ENCODE measurements around the gene PAX9. TPM values are rescaled to one million over a fixed set of nuclear protein-coding genes. Genes with fewer than 3 reads are reported as not detected.

The PAX9 gene
- total and polyA plus RNA-seq, 2 of the 13 experiments (the other 11 are each of a cell fraction or from before 2014, with no cell fraction given) = 0.03 TPM; not detected in 1

DNA sequence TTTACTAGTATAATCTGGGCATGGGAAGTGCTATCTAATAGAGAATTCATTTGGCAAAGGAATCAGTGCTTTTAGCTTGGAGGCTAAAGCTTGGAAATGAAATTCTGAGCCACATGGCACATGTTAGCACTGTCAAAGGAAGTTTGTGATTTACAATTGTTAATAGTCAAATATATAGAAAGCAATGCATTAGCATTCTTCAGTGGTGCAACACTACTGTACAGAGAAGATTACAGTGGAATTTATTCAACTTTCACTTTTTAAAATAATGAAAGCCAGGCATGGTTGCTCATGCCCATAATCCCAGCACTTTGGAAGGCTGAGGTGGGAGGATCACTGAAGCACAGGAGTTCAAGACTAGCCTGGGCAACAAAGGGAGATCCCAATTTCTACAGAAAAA, 45.9 kb downstream of the PAX9 start (continued):
- TF ChIP-seq, protein P1, sequence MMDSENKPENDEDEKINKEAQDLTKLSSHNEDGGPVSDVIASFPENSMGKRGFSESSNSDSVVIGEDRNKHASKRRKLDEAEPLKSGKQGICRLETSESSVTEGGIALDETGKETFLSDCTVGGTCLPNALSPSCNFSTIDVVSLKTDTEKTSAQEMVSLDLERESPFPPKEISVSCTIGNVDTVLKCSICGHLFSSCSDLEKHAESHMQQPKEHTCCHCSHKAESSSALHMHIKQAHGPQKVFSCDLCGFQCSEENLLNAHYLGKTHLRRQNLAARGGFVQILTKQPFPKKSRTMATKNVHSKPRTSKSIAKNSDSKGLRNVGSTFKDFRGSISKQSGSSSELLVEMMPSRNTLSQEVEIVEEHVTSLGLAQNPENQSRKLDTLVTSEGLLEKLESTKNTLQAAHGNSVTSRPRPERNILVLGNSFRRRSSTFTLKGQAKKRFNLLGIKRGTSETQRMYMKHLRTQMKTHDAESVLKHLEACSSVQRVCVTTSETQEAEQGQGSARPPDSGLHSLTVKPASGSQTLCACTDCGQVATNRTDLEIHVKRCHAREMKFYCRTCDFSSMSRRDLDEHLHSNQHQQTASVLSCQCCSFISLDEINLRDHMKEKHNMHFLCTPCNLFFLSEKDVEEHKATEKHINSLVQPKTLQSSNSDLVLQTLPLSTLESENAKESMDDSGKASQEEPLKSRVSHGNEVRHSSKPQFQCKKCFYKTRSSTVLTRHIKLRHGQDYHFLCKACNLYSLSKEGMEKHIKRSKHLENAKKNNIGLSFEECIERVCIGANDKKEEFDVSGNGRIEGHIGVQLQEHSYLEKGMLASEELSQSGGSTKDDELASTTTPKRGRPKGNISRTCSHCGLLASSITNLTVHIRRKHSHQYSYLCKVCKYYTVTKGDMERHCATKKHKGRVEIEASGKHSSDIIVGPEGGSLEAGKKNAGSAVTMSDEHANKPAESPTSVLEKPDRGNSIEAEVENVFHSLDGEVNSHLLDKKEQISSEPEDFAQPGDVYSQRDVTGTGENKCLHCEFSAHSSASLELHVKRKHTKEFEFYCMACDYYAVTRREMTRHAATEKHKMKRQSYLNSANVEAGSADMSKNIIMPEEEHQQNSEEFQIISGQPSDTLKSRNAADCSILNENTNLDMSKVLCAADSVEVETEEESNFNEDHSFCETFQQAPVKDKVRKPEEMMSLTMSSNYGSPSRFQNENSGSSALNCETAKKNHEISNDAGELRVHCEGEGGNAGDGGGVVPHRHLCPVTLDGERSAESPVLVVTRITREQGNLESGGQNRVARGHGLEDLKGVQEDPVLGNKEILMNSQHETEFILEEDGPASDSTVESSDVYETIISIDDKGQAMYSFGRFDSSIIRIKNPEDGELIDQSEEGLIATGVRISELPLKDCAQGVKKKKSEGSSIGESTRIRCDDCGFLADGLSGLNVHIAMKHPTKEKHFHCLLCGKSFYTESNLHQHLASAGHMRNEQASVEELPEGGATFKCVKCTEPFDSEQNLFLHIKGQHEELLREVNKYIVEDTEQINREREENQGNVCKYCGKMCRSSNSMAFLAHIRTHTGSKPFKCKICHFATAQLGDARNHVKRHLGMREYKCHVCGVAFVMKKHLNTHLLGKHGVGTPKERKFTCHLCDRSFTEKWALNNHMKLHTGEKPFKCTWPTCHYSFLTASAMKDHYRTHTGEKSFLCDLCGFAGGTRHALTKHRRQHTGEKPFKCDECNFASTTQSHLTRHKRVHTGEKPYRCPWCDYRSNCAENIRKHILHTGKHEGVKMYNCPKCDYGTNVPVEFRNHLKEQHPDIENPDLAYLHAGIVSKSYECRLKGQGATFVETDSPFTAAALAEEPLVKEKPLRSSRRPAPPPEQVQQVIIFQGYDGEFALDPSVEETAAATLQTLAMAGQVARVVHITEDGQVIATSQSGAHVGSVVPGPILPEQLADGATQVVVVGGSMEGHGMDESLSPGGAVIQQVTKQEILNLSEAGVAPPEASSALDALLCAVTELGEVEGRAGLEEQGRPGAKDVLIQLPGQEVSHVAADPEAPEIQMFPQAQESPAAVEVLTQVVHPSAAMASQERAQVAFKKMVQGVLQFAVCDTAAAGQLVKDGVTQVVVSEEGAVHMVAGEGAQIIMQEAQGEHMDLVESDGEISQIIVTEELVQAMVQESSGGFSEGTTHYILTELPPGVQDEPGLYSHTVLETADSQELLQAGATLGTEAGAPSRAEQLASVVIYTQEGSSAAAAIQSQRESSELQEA (CRISPR knock-in tag; IDR thresholded peaks at IDR 0.05; ENCODE audit: not compliant biosample characterization) = no peak
- TF ChIP-seq SP4 (CRISPR knock-in tag; IDR thresholded peaks at IDR 0.05) (no peak), KDM2A (CRISPR knock-in tag; IDR thresholded peaks at IDR 0.05; ENCODE audit: borderline replicate concordance, low read depth) (no peak)
- TF ChIP-seq, protein P2, sequence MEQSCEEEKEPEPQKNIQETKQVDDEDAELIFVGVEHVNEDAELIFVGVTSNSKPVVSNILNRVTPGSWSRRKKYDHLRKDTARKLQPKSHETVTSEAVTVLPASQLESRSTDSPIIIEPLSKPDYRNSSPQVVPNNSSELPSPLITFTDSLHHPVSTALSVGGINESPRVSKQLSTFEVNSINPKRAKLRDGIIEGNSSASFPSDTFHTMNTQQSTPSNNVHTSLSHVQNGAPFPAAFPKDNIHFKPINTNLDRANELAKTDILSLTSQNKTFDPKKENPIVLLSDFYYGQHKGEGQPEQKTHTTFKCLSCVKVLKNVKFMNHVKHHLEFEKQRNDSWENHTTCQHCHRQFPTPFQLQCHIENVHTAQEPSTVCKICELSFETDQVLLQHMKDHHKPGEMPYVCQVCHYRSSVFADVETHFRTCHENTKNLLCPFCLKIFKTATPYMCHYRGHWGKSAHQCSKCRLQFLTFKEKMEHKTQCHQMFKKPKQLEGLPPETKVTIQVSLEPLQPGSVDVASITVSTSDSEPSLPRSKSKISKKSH (CRISPR knock-in tag; IDR thresholded peaks at IDR 0.05; ENCODE audit: borderline replicate concordance) = no peak

Measured in HepG2 (cell line).